HFF-Myc (cell line): ENCODE data around the gene SCG3.
A peak's percentile ranks its signal among the peaks of the same experiment; 100 is the strongest.

Experiments used
- DNase-seq: peaks from one replicate; pipeline ENCODE4 v3.0.0-alpha.2; 2011; ENCODE audit warnings: low read depth; ENCODE audit errors: extremely low read depth
- H3K4me3 ChIP-seq: replicated peaks from 2 replicates; pipeline ENCODE4 v1.5.1; 2011; ENCODE audit warnings: low read depth, mild to moderate bottlenecking, control low read depth, low read length
- CTCF ChIP-seq: IDR thresholded peaks from 2 replicates; pipeline ENCODE4 v1.5.1; 2012; ENCODE audit warnings: mild to moderate bottlenecking, low read depth, low read length, control low read depth; ENCODE audit errors: missing control alignments

Gene SCG3

DNA sequence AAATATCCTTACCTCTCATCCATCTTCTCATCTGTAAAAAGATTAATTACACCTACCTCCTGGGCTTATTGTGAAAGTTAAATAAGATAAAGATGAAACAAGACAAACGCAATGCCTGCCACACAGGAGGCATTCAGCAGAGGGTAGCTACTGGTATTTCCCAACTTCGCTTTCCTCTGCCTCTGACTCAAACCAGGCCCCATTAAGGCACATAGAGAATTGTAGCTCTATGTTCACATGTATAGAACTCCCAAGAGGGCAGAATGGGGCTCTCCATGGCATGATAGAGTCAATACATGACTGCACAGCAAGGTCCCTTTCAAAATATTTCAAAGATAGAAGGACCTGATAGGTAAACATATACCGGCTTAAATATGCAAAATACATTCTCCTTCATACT, 54.8 kb downstream of the SCG3 start:
- peak overlapping the region; percentile 58 for H3K4me3 ChIP-seq
- TF ChIP-seq CTCF, result no peak
- DNase-seq, result no peak

- peak overlapping the region; percentile 58 for H3K4me3 ChIP-seq
- no peak for DNase-seq
- TF ChIP-seq CTCF, result no peak
These were observed 55.6 kb downstream of the SCG3 start for GRCh38 chr15:51736751-51737521.

DNA sequence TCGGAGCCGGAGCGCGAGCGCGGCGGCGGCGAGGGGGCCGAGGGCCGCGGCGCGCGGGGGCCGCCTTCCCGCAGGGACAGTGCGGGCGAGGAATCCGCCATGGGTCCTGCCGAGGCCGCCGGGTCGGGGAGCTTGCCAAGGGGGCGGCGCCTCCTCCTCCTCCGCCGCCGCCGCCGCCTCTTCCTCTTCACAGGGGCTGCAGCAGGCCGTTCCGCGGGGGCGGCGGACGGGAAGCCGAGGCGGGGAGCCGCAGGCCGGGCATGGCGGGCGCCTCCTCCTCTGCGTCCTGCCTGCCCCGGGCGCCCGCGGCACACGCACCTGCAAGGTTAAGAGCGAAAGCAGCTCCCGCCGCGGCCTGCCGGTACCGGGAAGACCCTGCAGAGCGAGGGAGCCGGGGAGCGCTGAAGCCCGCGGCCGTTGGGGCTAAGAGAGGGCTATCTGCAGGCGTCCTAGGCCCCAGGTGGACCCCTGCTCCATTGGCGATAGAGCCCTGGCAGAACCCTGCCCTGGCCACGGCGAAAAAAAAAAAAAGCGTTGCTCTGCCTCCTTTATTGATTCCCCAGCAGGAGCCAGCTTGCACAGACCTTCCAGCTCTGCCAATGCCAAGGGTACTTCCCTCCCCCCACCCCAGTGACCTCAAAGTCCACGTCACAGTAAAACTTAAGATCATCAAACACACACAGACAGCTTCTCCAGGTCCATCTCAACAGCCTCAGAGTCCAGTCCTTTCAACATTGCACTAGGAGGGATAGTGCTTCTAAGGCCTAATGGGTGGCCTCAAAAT, 56.4 kb downstream of the SCG3 start, which contains the start of gene LYSMD2:
LYSMD2 (minus strand) TSS at position 134 of the 784 bp plus-strand sequence; CDS start at position 101, 33 bp downstream.
- peak within 1 kb of the TSS; percentile 58 for H3K4me3 ChIP-seq
- TF ChIP-seq CTCF, result no peak
- DNase-seq, result no peak

- no peak for TF ChIP-seq CTCF
- no peak overlapping the region for H3K4me3 ChIP-seq
- no peak for DNase-seq
These were observed 57.2 kb downstream of the SCG3 start for GRCh38 chr15:51738553-51738952.

- H3K4me3 ChIP-seq, result no peak overlapping the region
- no peak for TF ChIP-seq CTCF
- DNase-seq, result no peak
These were observed 57.9 kb downstream of the SCG3 start for GRCh38 chr15:51739061-51739712.

DNA sequence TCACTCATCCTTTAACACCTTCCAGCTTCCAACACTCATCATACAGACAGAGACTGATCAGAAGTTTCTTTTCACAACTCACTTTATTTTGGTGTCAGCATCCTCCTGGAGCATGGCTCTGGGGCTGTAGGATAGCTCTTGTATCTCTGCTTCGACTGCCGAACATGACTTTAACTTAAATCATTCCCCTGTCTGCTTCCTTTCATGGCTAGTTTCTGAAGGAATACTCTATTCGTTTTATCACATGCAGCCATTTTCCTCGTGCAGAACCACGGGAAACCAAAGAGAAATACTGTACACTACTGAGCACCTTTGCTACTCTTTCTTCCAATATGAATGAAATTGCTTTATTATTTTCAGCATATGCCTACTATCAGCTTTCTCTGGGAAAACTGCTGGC, 68.0 kb downstream of the SCG3 start:
- no peak for TF ChIP-seq CTCF
- H3K4me3 ChIP-seq, result no peak overlapping the region
- no peak for DNase-seq
